Retinal pigment epithelial cell (primary cell): ENCODE measurements around the gene NKAIN2.

ENCODE experiments used
- DNase-seq: peaks from one replicate; pipeline ENCODE4 v3.0.0-alpha.2; 2010; ENCODE audit warnings: low read depth
- H3K4me3 ChIP-seq: 2 replicates; pipeline ENCODE4 v1.5.1; 2011; ENCODE audit warnings: mild to moderate bottlenecking, low read length, control low read depth, moderate library complexity
- TF ChIP-seq, protein P1 (sequence below): conservative IDR thresholded peaks from 2 replicates; pipeline ENCODE4 v1.5.1; 2011; ENCODE audit warnings: low read depth, low read length, control low read depth, inconsistent platforms

NKAIN2 gene

DNA sequence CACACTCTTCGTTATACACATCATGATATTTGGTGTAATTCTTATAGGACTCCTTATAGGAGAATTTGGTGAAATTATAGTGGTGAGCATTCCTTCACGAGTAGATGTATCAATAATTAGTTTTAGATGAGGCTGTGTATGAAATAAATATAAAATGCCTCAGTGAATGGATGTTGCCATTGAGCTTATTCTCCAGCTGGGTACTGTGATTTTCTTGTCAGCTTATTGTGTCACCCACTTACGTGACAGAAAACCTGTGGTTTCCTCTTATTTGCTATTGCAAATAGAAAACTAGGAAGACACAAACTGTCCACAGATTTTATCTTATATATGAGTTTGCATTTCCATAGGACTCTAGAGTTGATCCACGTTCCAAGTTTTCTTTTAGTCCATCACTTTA, 718.7 kb downstream of the NKAIN2 start:
- H3K4me3 ChIP-seq: no peak overlapping the region
- TF ChIP-seq, protein P1, sequence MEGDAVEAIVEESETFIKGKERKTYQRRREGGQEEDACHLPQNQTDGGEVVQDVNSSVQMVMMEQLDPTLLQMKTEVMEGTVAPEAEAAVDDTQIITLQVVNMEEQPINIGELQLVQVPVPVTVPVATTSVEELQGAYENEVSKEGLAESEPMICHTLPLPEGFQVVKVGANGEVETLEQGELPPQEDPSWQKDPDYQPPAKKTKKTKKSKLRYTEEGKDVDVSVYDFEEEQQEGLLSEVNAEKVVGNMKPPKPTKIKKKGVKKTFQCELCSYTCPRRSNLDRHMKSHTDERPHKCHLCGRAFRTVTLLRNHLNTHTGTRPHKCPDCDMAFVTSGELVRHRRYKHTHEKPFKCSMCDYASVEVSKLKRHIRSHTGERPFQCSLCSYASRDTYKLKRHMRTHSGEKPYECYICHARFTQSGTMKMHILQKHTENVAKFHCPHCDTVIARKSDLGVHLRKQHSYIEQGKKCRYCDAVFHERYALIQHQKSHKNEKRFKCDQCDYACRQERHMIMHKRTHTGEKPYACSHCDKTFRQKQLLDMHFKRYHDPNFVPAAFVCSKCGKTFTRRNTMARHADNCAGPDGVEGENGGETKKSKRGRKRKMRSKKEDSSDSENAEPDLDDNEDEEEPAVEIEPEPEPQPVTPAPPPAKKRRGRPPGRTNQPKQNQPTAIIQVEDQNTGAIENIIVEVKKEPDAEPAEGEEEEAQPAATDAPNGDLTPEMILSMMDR: no peak
- DNase-seq: no peak

DNA sequence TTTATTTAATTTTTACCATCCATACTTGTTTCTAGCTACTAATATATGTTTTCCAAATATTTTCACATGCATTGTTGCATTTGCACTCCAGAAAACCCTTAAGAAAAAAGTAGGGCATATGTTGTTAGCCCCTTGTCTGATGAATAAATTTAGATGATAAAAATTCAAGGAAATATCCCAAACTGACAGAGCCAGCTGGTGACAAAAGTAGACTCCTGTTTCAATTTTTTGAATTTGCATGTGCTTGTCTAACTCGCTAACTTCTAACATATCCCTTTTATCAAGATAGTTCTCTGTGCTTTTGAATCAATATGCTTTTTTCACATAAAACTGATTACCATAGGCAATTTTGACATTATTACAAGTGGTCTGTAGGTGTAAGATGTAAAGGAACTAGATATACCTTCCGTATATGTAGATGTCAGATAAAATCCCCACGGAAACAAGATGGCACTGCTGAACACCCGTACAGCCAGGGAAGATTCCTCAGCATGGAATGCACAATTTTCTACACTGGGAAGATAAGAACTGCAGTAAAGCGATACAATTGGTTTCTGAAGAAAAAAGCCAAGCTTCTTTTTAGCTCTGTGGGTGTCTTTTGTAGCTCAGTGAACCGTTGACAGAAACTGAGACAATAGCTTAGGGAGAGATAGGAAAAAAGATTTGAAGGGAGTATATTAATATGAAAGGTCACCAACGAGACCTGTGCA, 721.0 kb downstream of the NKAIN2 start:
- DNase-seq: no peak
- TF ChIP-seq, protein P1: no peak
- H3K4me3 ChIP-seq: no peak overlapping the region

DNA sequence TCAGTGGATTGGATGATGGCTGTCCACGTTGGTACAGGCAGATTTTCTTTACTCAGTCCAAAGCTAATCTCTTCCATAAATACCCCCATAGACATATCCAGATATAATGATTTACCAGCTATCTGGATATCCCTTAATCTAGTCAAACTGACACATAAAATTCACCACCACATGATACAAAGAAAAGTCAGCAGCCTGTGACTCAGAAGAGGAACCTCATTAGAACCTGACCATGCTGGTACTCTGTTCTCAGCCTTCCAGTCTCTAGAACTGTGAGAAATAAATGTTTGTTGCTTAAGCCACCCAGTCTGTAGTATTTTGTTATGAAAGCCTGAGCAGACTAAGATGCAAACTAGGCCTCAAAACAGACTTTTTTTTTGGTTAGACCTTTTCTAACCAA, 727.3 kb downstream of the NKAIN2 start:
- no peak for DNase-seq
- H3K4me3 ChIP-seq: no peak overlapping the region
- TF ChIP-seq, protein P1: no peak

DNA sequence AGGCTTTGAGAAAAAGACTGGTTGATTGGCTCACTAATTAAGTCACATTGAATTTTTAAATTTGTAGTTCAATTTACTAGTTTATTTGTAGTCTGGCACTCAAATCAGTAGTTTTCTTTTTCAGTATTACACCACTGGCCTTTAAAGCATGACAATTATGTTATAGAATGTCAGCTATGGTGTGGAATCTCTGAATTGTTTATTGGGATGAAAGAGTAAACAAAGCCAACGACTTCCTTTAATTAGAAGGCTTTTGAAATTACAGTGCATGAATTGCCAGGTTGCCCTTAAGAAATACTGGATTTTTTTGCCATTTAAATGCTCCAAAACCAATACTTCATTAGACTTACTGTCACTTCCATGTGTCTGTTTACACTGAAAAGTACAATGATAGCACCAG, 731.6 kb downstream of the NKAIN2 start:
- no peak overlapping the region for H3K4me3 ChIP-seq
- TF ChIP-seq, protein P1: no peak
- DNase-seq: no peak

DNA sequence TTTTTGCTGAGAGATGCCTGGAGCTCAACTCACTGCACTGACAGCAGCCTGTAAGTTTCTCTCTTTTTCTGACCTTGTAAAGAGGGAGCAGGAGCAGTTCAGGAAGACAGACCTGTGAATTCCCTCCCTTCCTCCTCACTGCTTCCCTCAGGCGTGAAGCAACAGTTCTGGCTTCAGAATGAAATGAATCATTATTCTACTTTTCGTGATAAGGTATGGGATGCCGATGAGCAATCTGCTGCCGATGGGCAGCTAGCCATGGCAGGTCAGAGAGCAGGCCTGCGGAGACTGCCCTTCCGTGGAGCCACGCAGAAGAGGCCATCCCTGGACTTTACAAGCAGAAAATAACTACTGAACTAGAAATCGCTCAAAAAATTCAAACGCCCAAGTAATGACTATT, 732.1 kb downstream of the NKAIN2 start:
- DNase-seq: no peak
- TF ChIP-seq, protein P1: no peak
- no peak overlapping the region for H3K4me3 ChIP-seq

DNA sequence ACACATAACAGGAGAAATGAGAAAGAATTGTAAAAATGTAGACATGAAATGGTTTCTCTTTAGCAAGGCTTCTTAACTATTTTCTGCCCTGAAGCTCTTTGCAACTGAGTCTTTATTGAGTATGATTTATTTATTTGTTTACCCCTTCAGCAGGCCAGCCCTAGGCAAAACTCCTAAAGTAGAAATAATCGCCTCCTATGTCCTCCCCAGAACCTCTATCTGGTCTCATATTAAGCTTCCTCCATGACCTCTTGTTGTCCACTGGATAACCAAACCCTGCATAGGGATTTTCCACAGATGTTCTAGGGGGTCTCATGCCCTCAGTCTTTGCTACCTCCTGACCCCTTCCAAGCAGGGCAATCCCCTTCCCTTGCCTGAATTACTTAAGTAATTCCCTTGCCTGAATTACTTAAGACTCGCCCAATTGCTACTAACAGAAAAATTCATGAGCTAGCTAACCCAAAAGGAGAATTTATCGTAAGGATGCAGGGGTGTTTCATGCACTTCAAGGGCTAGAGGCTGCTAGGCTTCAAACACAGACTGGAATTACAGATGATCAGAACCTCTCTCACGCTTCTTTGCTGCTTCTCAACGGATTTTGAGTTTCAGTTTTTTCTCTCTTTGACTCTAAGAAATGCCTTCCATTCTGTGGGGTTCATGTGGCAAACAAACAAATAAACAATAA, 732.6 kb downstream of the NKAIN2 start:
- TF ChIP-seq, protein P1: no peak
- DNase-seq: no peak

DNA sequence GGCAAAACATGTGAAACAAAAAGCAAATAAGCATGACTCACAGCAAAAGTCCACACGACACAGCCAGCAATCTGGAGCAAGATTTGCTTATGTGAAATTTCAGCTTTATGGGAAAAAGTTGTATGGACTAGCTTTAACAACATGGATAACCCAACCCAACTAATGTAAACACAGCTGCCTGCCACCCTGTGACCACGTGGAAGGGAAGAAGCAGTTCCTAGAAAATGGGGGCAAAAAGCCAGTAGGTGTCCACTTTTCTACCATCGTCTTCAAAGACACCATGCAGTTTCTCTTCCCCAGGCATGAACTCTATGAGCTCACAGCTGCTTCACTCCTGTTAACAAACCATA, 733.2 kb downstream of the NKAIN2 start:
- H3K4me3 ChIP-seq: no peak overlapping the region
- TF ChIP-seq, protein P1: no peak
- no peak for DNase-seq

More for the DNA sequence above, 732.6 kb downstream of the NKAIN2 start:
- H3K4me3 ChIP-seq: no peak overlapping the region
